Calu3 (cell line): ENCODE measurements around the gene RRH. TPM values are rescaled to one million over a fixed set of nuclear protein-coding genes. Genes with fewer than 3 reads are reported as not detected.

ENCODE experiments used
- BruUV-seq: library from RNA; stranded (reverse); fragments of 400-500 nt; replicated peaks from 2 replicates; lab custom pipeline; 2021; lab: Mats Ljungman, UMichigan
- CTCF ChIA-PET: fragments of 300-600 bp; sonication (Branson Sonifier 250); formaldehyde crosslinking; loops from one replicate; lab custom pipeline; 2022; ENCODE audit warnings: antibody characterized with exemption; lab: Charles Lee
- DNase-seq: peaks from one replicate; pipeline ENCODE4 v3.0.0; 2022
- H3K27ac Mint-ChIP-seq: one replicate; pipeline ENCODE4 v1.8.0; 2022; ENCODE audit warnings: mixed read lengths; ENCODE audit not compliant: unreplicated experiment
- H3K27me3 Mint-ChIP-seq: one replicate; pipeline ENCODE4 v1.8.0; 2022; ENCODE audit warnings: mixed read lengths; ENCODE audit not compliant: unreplicated experiment
- H3K36me3 Mint-ChIP-seq: one replicate; pipeline ENCODE4 v1.8.0; 2022; ENCODE audit warnings: mild to moderate bottlenecking, moderate library complexity, mixed read lengths; ENCODE audit not compliant: insufficient read depth, unreplicated experiment
- H3K4me1 Mint-ChIP-seq: one replicate; pipeline ENCODE4 v1.8.0; 2022; ENCODE audit warnings: mild to moderate bottlenecking, low read depth, mixed read lengths; ENCODE audit not compliant: unreplicated experiment
- H3K4me3 Mint-ChIP-seq: one replicate; pipeline ENCODE4 v1.8.0; 2022; ENCODE audit warnings: mild to moderate bottlenecking, low read depth, moderate library complexity, mixed read lengths; ENCODE audit not compliant: unreplicated experiment
- H3K9me3 Mint-ChIP-seq: one replicate; pipeline ENCODE4 v1.8.0; 2022; ENCODE audit warnings: low read depth, mixed read lengths; ENCODE audit not compliant: unreplicated experiment
- intact Hi-C: fragments of 100-400 bp; cut with micrococcal nuclease; formaldehyde crosslinking; loops from one replicate; pipeline ENCODE4 v1.10.0; 2022; ENCODE audit not compliant: unreplicated experiment
- total RNA-seq: library from RNA; stranded (reverse); gene quantifications from 2 replicates; pipeline ENCODE4 v1.2.3, GENCODE V29; 2022
- TF ChIP-seq, protein P1 (sequence below): fragments of 200-600 bp; IDR thresholded peaks from one replicate; pipeline ENCODE4 v1.8.0; 2022; ENCODE audit warnings: antibody characterized with exemption; ENCODE audit not compliant: unreplicated experiment

Gene RRH
- total RNA-seq, 1 experiment from 2014 or later, result 0.33 TPM

- no peak overlapping the region for H3K4me3 Mint-ChIP-seq
- no peaks in the 10 kb centered on the region for H3K27me3 Mint-ChIP-seq
- TF ChIP-seq, protein P1, sequence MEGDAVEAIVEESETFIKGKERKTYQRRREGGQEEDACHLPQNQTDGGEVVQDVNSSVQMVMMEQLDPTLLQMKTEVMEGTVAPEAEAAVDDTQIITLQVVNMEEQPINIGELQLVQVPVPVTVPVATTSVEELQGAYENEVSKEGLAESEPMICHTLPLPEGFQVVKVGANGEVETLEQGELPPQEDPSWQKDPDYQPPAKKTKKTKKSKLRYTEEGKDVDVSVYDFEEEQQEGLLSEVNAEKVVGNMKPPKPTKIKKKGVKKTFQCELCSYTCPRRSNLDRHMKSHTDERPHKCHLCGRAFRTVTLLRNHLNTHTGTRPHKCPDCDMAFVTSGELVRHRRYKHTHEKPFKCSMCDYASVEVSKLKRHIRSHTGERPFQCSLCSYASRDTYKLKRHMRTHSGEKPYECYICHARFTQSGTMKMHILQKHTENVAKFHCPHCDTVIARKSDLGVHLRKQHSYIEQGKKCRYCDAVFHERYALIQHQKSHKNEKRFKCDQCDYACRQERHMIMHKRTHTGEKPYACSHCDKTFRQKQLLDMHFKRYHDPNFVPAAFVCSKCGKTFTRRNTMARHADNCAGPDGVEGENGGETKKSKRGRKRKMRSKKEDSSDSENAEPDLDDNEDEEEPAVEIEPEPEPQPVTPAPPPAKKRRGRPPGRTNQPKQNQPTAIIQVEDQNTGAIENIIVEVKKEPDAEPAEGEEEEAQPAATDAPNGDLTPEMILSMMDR, result no peak
- no peaks in the 10 kb centered on the region for H3K36me3 Mint-ChIP-seq
- no peak for DNase-seq
- intact Hi-C loops, result no loop called here
- H3K9me3 Mint-ChIP-seq, result no peaks in the 10 kb centered on the region
- no TSS peak for BruUV-seq
- CTCF ChIA-PET, result interaction anchor here (0.9 kb wide), 1 partner anchor 52 kb away, joined by 3 read pairs; no protein-coding TSS in a partner anchor
- no peaks in the 10 kb centered on the region for H3K4me1 Mint-ChIP-seq
- no peak overlapping the region for H3K27ac Mint-ChIP-seq
Observed at GRCh38 chr4:109864134-109864533, 36.4 kb downstream of the RRH start.

DNA sequence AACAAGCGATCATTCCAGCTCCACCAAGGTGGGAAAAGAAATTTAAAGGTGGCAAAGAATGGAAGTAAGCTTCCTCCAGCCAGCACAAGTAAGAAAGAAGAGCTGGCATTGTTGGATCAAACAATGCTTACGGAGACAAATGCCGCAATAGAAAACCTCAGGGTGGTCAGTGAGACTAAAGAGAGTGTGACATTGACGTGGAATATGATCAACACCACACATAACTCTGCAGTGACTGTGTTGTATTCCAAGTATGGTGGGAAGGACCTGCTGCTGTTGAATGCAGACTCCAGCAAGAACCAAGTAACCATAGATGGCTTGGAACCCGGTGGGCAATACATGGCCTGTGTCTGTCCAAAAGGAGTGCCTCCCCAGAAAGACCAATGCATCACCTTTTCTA lies 42.3 kb downstream of the RRH start:
- H3K27ac Mint-ChIP-seq, result no peak overlapping the region
- DNase-seq, result no peak
- BruUV-seq, result no TSS peak
- intact Hi-C loops, result no loop called here
- no peaks in the 10 kb centered on the region for H3K9me3 Mint-ChIP-seq
- no peaks in the 10 kb centered on the region for H3K4me1 Mint-ChIP-seq
- H3K4me3 Mint-ChIP-seq, result no peak overlapping the region
- TF ChIP-seq, protein P1, result no peak
- CTCF ChIA-PET, result no interaction called here
- no peaks in the 10 kb centered on the region for H3K27me3 Mint-ChIP-seq
- H3K36me3 Mint-ChIP-seq, result no peaks in the 10 kb centered on the region

DNA sequence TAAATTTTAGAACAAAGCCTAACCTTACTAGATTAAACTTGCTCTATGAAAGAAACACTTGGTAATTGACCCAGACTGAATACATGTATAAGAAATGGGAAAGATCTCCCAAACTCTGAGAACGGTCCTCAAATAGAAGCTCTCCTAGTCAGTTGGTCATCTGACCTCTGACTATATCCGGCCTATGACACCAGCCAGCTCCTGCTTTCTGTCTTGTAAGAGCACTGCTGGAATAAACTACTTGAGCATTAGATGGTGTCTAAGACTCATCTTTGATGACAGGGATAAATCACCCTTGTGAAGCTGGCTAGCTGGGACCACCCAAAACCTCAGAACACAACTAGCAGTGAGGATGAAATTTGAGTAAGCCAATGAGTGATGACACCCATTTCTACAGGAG lies 44.3 kb downstream of the RRH start:
- intact Hi-C loops, result no loop called here
- CTCF ChIA-PET, result no interaction called here
- Mint-ChIP-seq H3K9me3 (no peaks in the 10 kb centered on the region), H3K27ac (no peak overlapping the region), H3K4me3 (no peak overlapping the region), H3K27me3 (no peaks in the 10 kb centered on the region), H3K36me3 (no peaks in the 10 kb centered on the region), H3K4me1 (no peaks in the 10 kb centered on the region)
- TF ChIP-seq, protein P1, result no peak
- no peak for DNase-seq
- BruUV-seq, result no TSS peak

DNA sequence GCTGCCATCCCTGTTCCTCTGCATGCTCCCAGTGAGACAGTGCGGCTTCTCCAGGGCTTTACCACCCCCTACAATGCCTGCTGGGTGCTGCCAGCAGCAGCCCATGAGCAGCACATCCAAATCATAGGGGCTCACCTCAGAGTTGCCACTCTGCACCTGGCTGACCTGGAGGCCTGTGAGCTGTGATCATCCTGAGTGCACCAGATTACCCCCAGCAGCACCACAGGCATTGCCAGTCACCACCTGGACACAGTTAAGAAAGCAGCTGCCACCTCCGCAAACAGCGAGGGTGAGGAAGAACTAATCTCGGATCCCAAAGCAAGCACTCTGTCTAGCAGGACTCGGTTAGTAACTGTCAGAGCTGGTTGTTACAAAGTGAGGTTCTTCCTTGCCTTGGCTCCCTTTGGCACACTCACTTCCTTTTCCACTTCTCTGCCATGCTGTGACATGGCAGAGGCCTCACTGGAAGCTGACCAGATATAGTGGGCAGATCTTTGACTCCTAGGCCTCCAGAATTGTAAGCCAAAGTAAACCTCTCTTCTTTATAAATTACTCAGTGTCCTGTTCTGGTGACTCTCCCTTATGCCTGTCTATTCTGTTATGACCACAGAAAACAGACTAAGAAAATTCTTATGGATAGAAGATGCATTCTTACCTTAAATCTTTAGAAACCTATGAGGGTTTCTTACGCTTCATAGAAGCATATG lies 45.3 kb downstream of the RRH start:
- no peaks in the 10 kb centered on the region for H3K36me3 Mint-ChIP-seq
- TF ChIP-seq, protein P1, result no peak
- no peak overlapping the region for H3K4me3 Mint-ChIP-seq
- CTCF ChIA-PET, result no interaction called here
- DNase-seq, result no peak
- H3K4me1 Mint-ChIP-seq, result no peaks in the 10 kb centered on the region
- H3K9me3 Mint-ChIP-seq, result no peaks in the 10 kb centered on the region
- no peaks in the 10 kb centered on the region for H3K27me3 Mint-ChIP-seq
- intact Hi-C loops, result no loop called here
- no TSS peak for BruUV-seq
- H3K27ac Mint-ChIP-seq, result no peak overlapping the region
